HEK293 (cell line): ENCODE measurements around the gene MERTK.

Experiments used
- CTCF ChIA-PET: fragments of 350-600 bp; formaldehyde crosslinking; extraction: SDS; loops from one replicate; lab custom pipeline; 2021; ENCODE audit warnings: antibody characterized with exemption; lab: Yijun Ruan, JAX
- POLR2A ChIA-PET: fragments of 300-600 bp; formaldehyde crosslinking; extraction: SDS; loops from one replicate; lab custom pipeline; 2020; ENCODE audit warnings: antibody characterized with exemption, inconsistent platforms; lab: Yijun Ruan, JAX
- H3K27ac ChIP-seq: fragments of 200-500 bp; sonication (Bioruptor generic); 2 replicates; pipeline ENCODE4 v1.5.1; 2014; ENCODE audit warnings: low read depth, low read length, control low read depth, inconsistent platforms; ENCODE audit errors: extremely low read depth
- H3K36me3 ChIP-seq, 2 experiments: fragments of 200-500 bp in 1 of 2; sonication (Bioruptor generic) in 1 of 2; 1 replicate in 1 of 2; 2 replicates in 1 of 2; pipeline ENCODE4 v1.5.1; 2014 to 2017; ENCODE audit warnings: inconsistent platforms in 2 of 2, low read length in 2 of 2; ENCODE audit not compliant: control insufficient read depth in 2 of 2, insufficient read depth in 1 of 2
- H3K4me1 ChIP-seq: fragments of 200-500 bp; sonication (Bioruptor generic); 2 replicates; pipeline ENCODE4 v1.5.1; 2014; ENCODE audit warnings: mild to moderate bottlenecking, low read length, inconsistent platforms; ENCODE audit not compliant: control insufficient read depth, insufficient read depth
- H3K4me3 ChIP-seq: 2 replicates; pipeline ENCODE4 v1.5.1; 2011; ENCODE audit warnings: low read depth, mild to moderate bottlenecking, control low read depth, low read length, moderate library complexity
- H3K9me3 ChIP-seq: fragments of 200-500 bp; sonication (Bioruptor generic); 2 replicates; pipeline ENCODE4 v1.5.1; 2014; ENCODE audit warnings: low read depth, low read length, inconsistent platforms; ENCODE audit not compliant: control insufficient read depth, insufficient read depth
- PRDM6 ChIP-seq: fragments of 450-650 bp; formaldehyde crosslinking; IDR thresholded peaks from 2 replicates; pipeline ENCODE4 v1.5.1; 2017; ENCODE audit warnings: missing biosample characterization, missing genetic modification characterization
- YY1 ChIP-seq: fragments of 450-650 bp; formaldehyde crosslinking; IDR thresholded peaks from 2 replicates; pipeline ENCODE4 v1.5.1; 2018; ENCODE audit warnings: missing biosample characterization, missing genetic modification characterization
- ZBTB21 ChIP-seq: fragments of 450-650 bp; formaldehyde crosslinking; IDR thresholded peaks from 2 replicates; pipeline ENCODE4 v1.5.1; 2017; ENCODE audit warnings: missing biosample characterization, missing genetic modification characterization
- ZFHX2 ChIP-seq: fragments of 450-650 bp; formaldehyde crosslinking; conservative IDR thresholded peaks from 2 replicates; pipeline ENCODE4 v1.5.1; 2016; ENCODE audit warnings: missing biosample characterization, missing genetic modification characterization
- ZNF132 ChIP-seq: fragments of 450-650 bp; formaldehyde crosslinking; IDR thresholded peaks from 2 replicates; pipeline ENCODE4 v1.5.1; 2017; ENCODE audit warnings: missing biosample characterization, missing genetic modification characterization, borderline replicate concordance
- ZNF155 ChIP-seq: fragments of 450-650 bp; formaldehyde crosslinking; IDR thresholded peaks from 2 replicates; pipeline ENCODE4 v1.5.1; 2016; ENCODE audit warnings: missing biosample characterization, missing genetic modification characterization
- ZNF211 ChIP-seq: fragments of 450-650 bp; formaldehyde crosslinking; IDR thresholded peaks from 2 replicates; pipeline ENCODE4 v1.5.1; 2016; ENCODE audit warnings: low read depth, missing biosample characterization, missing genetic modification characterization
- ZNF223 ChIP-seq: fragments of 450-650 bp; formaldehyde crosslinking; IDR thresholded peaks from 2 replicates; pipeline ENCODE4 v1.5.1; 2016; ENCODE audit warnings: missing biosample characterization, missing genetic modification characterization
- ZNF274 ChIP-seq, 2 experiments: fragments of 200-500 bp in 1 of 2; fragments of 450-650 bp in 1 of 2; sonication (Bioruptor generic) in 1 of 2; formaldehyde crosslinking in 1 of 2; IDR thresholded peaks; 2 replicates each; pipeline versions ENCODE4 v1.5.1 to v1.6.1; 2014 to 2016; ENCODE audit warnings: borderline replicate concordance in 1 of 2, inconsistent platforms in 1 of 2, low read length in 1 of 2, missing biosample characterization in 1 of 2, missing genetic modification characterization in 1 of 2
- ZNF280C ChIP-seq: fragments of 450-650 bp; formaldehyde crosslinking; IDR thresholded peaks from 2 replicates; pipeline ENCODE4 v1.5.1; 2016; ENCODE audit warnings: missing biosample characterization, missing genetic modification characterization
- ZNF311 ChIP-seq: fragments of 450-650 bp; formaldehyde crosslinking; IDR thresholded peaks from 2 replicates; pipeline ENCODE4 v1.5.1; 2017; ENCODE audit warnings: missing biosample characterization, missing genetic modification characterization, borderline replicate concordance
- ZNF37A ChIP-seq: fragments of 450-650 bp; IDR thresholded peaks from 2 replicates; pipeline ENCODE4 v1.5.1; 2018; ENCODE audit warnings: missing biosample characterization, missing genetic modification characterization
- ZNF404 ChIP-seq: fragments of 450-650 bp; formaldehyde crosslinking; IDR thresholded peaks from 2 replicates; pipeline ENCODE4 v1.5.1; 2017; ENCODE audit warnings: missing biosample characterization, missing genetic modification characterization
- ZNF416 ChIP-seq: fragments of 450-650 bp; formaldehyde crosslinking; IDR thresholded peaks from 2 replicates; pipeline ENCODE4 v1.5.1; 2016; ENCODE audit warnings: missing biosample characterization, missing genetic modification characterization
- ZNF449 ChIP-seq: fragments of 450-650 bp; formaldehyde crosslinking; IDR thresholded peaks from 2 replicates; pipeline ENCODE4 v1.5.1; 2017; ENCODE audit warnings: missing biosample characterization, mild to moderate bottlenecking, missing genetic modification characterization, moderate library complexity
- ZNF549 ChIP-seq: fragments of 450-650 bp; IDR thresholded peaks from 2 replicates; pipeline ENCODE4 v1.5.1; 2018; ENCODE audit warnings: missing biosample characterization, missing genetic modification characterization, mild to moderate bottlenecking, inconsistent platforms, moderate library complexity
- ZNF558 ChIP-seq: fragments of 450-650 bp; formaldehyde crosslinking; IDR thresholded peaks from 2 replicates; pipeline ENCODE4 v1.5.1; 2016; ENCODE audit warnings: missing biosample characterization, missing genetic modification characterization
- ZNF596 ChIP-seq: fragments of 450-650 bp; IDR thresholded peaks from 2 replicates; pipeline ENCODE4 v1.5.0; 2018; ENCODE audit warnings: missing biosample characterization, mild to moderate bottlenecking, missing genetic modification characterization, moderate library complexity
- ZNF600 ChIP-seq: fragments of 450-650 bp; formaldehyde crosslinking; IDR thresholded peaks from 2 replicates; pipeline ENCODE4 v1.5.1; 2016; ENCODE audit warnings: missing biosample characterization, missing genetic modification characterization
- ZNF639 ChIP-seq: fragments of 450-650 bp; formaldehyde crosslinking; IDR thresholded peaks from 2 replicates; pipeline ENCODE4 v1.5.1; 2016; ENCODE audit warnings: missing biosample characterization, missing genetic modification characterization
- ZNF654 ChIP-seq: fragments of 450-650 bp; formaldehyde crosslinking; IDR thresholded peaks from 2 replicates; pipeline ENCODE4 v1.5.1; 2016; ENCODE audit warnings: low read depth, missing biosample characterization, missing genetic modification characterization
- ZNF664 ChIP-seq: fragments of 450-650 bp; formaldehyde crosslinking; IDR thresholded peaks from 2 replicates; pipeline ENCODE4 v1.5.1; 2016; ENCODE audit warnings: missing biosample characterization, missing genetic modification characterization
- ZNF677 ChIP-seq: fragments of 450-650 bp; IDR thresholded peaks from 2 replicates; pipeline ENCODE4 v1.5.0; 2018; ENCODE audit warnings: missing biosample characterization, mild to moderate bottlenecking, missing genetic modification characterization, moderate library complexity
- ZNF692 ChIP-seq: fragments of 450-650 bp; formaldehyde crosslinking; IDR thresholded peaks from 2 replicates; pipeline ENCODE4 v1.5.1; 2016; ENCODE audit warnings: missing biosample characterization, missing genetic modification characterization
- ZNF707 ChIP-seq: fragments of 450-650 bp; formaldehyde crosslinking; IDR thresholded peaks from 2 replicates; pipeline ENCODE4 v1.5.1; 2016; ENCODE audit warnings: missing biosample characterization, missing genetic modification characterization
- ZNF776 ChIP-seq: fragments of 450-650 bp; formaldehyde crosslinking; IDR thresholded peaks from 2 replicates; pipeline ENCODE4 v1.5.0; 2017; ENCODE audit warnings: missing biosample characterization, missing genetic modification characterization, borderline replicate concordance
- ZSCAN18 ChIP-seq: fragments of 450-650 bp; formaldehyde crosslinking; IDR thresholded peaks from 2 replicates; pipeline ENCODE4 v1.5.1; 2016; ENCODE audit warnings: missing biosample characterization, missing genetic modification characterization

Gene MERTK

GRCh38 chr2:111897924-111898702, at the start of gene MERTK:
Gene MERTK, plus strand, starts transcription at chr2:111898607. Its CDS starts 129 bp downstream, at chr2:111898736.
- peak within 1 kb of the TSS; percentile 75 for H3K4me3 ChIP-seq
- ChIA-PET POLR2A (interaction anchor here (0.5 to 2.1 kb wide), 6 partner anchors 10 to 357 kb away, joined by 3 to 20 read pairs (median 5); partner anchors contain the start of genes ANAPC1, TMEM87B and ZC3H8), CTCF (interaction anchor here (0.8 to 1.6 kb wide), 3 partner anchors 9 to 151 kb away, joined by 3 to 14 read pairs (median 4); no protein-coding TSS in a partner anchor)
- H3K36me3 ChIP-seq = no peaks in the 10 kb centered on the region
- H3K9me3 ChIP-seq = no peaks in the 10 kb centered on the region
- H3K27ac ChIP-seq = peak within 1 kb of the TSS; percentile 76; the same call in 1 of the 2 replicates
- H3K4me1 ChIP-seq = peaks cover 10% of the 10 kb centered on the region; the same call in 1 of the 2 replicates
- TF ChIP-seq ZNF404 (tag by site-specific recombination) (no peak), ZNF677 (tag by site-specific recombination) (no peak), ZNF692 (tag by site-specific recombination) (peak; percentile 77), YY1 (tag by site-specific recombination) (0 out of 2 replicates have a peak, but pooled peaks have one; percentile 11), ZNF664 (no peak), ZNF223 (tag by site-specific recombination) (no peak), ZNF211 (tag by site-specific recombination) (no peak), ZNF280C (tag by site-specific recombination) (no peak), ZNF37A (tag by site-specific recombination) (no peak), PRDM6 (no peak), ZBTB21 (tag by site-specific recombination) (no peak), ZSCAN18 (tag by site-specific recombination) (no peak), ZNF596 (tag by site-specific recombination) (no peak), ZNF776 (tag by site-specific recombination) (no peak), ZNF132 (tag by site-specific recombination) (no peak), ZNF549 (no peak), ZNF274 (IDR thresholded peaks at IDR 0.05; ENCODE audit: low read length) (no peak), ZNF274 (tag by site-specific recombination; IDR thresholded peaks at IDR 0.05; ENCODE audit: borderline replicate concordance) (no peak), ZNF707 (tag by site-specific recombination) (no peak), ZNF600 (peak; percentile 88), ZNF416 (tag by site-specific recombination) (no peak), ZNF654 (tag by site-specific recombination) (no peak), ZNF311 (no peak), ZFHX2 (peak; percentile 86), ZNF155 (tag by site-specific recombination) (no peak), ZNF558 (tag by site-specific recombination) (no peak), ZNF449 (tag by site-specific recombination) (no peak), ZNF639 (tag by site-specific recombination) (peak; percentile 33; the same call in 1 of the 2 replicates)
